ENCODE measurements around the gene IGF2BP2.

Gene IGF2BP2

GRCh38 chr3:185651971-185652370 is 172.9 kb downstream of the IGF2BP2 start:
- no peak for ATAC-seq
- no peak for TF ChIP-seq OSR1 (CRISPR knock-in tag; IDR thresholded peaks at IDR 0.05)
- no peak for TF ChIP-seq TSHZ2 (CRISPR knock-in tag; IDR thresholded peaks at IDR 0.05)
- no peak for TF ChIP-seq CSRNP3 (CRISPR knock-in tag; IDR thresholded peaks at IDR 0.05)
- TF ChIP-seq TCF4 (CRISPR knock-in tag; IDR thresholded peaks at IDR 0.05; ENCODE audit: borderline replicate concordance) = no peak
- no peak for TF ChIP-seq ZNF8 (CRISPR knock-in tag; IDR thresholded peaks at IDR 0.05)
- no peak for TF ChIP-seq ZFP30 (CRISPR knock-in tag; IDR thresholded peaks at IDR 0.05)
- no peak for TF ChIP-seq PPARA (CRISPR knock-in tag; IDR thresholded peaks at IDR 0.05; ENCODE audit: borderline replicate concordance)
- TF ChIP-seq POU6F1 (CRISPR knock-in tag; IDR thresholded peaks at IDR 0.05; ENCODE audit: borderline replicate concordance, low read depth) = no peak
- TF ChIP-seq ESRRG (CRISPR knock-in tag; IDR thresholded peaks at IDR 0.05) = no peak
- TF ChIP-seq RARB (CRISPR knock-in tag; IDR thresholded peaks at IDR 0.05) = no peak
- TF ChIP-seq GLIS3 (CRISPR knock-in tag; IDR thresholded peaks at IDR 0.05) = no peak
- no peak for TF ChIP-seq ZNF565 (CRISPR knock-in tag; conservative IDR thresholded peaks at IDR 0.05; ENCODE audit: low read depth)

GRCh38 chr3:185649414-185649813 is 175.4 kb downstream of the IGF2BP2 start:
- TF ChIP-seq RARB (CRISPR knock-in tag; IDR thresholded peaks at IDR 0.05) (no peak), TSHZ2 (CRISPR knock-in tag; IDR thresholded peaks at IDR 0.05) (no peak), ARNTL (CRISPR knock-in tag; IDR thresholded peaks at IDR 0.05; ENCODE audit: borderline replicate concordance, low read depth) (no peak), OSR1 (CRISPR knock-in tag; IDR thresholded peaks at IDR 0.05) (no peak), ZNF70 (CRISPR knock-in tag; IDR thresholded peaks at IDR 0.05) (no peak), BACH2 (CRISPR knock-in tag; IDR thresholded peaks at IDR 0.05; ENCODE audit: borderline replicate concordance) (no peak), ESRRG (CRISPR knock-in tag; IDR thresholded peaks at IDR 0.05) (no peak), PPARA (CRISPR knock-in tag; IDR thresholded peaks at IDR 0.05; ENCODE audit: borderline replicate concordance) (no peak), PATZ1 (CRISPR knock-in tag; IDR thresholded peaks at IDR 0.05; ENCODE audit: borderline replicate concordance) (no peak), ZNF565 (CRISPR knock-in tag; conservative IDR thresholded peaks at IDR 0.05; ENCODE audit: low read depth) (no peak)
- no peak for ATAC-seq

GRCh38 chr3:185648396-185648795 is 176.4 kb downstream of the IGF2BP2 start:
- ATAC-seq = no peak
- TF ChIP-seq GLIS3 (CRISPR knock-in tag; IDR thresholded peaks at IDR 0.05) (no peak), TSHZ2 (CRISPR knock-in tag; IDR thresholded peaks at IDR 0.05) (no peak), CSDC2 (CRISPR knock-in tag; IDR thresholded peaks at IDR 0.05) (no peak), ARNTL (CRISPR knock-in tag; IDR thresholded peaks at IDR 0.05; ENCODE audit: borderline replicate concordance, low read depth) (no peak), RARB (CRISPR knock-in tag; IDR thresholded peaks at IDR 0.05) (no peak), CREB5 (CRISPR knock-in tag; IDR thresholded peaks at IDR 0.05; ENCODE audit: low read depth) (no peak), CSRNP3 (CRISPR knock-in tag; IDR thresholded peaks at IDR 0.05) (no peak), BACH2 (CRISPR knock-in tag; IDR thresholded peaks at IDR 0.05; ENCODE audit: borderline replicate concordance) (no peak), PPARA (CRISPR knock-in tag; IDR thresholded peaks at IDR 0.05; ENCODE audit: borderline replicate concordance) (no peak)

Data from SK-N-SH treated with all-trans-retinoic acid at 6 μM for 48 hours (cell line).